ENCODE results near the gene KCNK7.

DNA sequence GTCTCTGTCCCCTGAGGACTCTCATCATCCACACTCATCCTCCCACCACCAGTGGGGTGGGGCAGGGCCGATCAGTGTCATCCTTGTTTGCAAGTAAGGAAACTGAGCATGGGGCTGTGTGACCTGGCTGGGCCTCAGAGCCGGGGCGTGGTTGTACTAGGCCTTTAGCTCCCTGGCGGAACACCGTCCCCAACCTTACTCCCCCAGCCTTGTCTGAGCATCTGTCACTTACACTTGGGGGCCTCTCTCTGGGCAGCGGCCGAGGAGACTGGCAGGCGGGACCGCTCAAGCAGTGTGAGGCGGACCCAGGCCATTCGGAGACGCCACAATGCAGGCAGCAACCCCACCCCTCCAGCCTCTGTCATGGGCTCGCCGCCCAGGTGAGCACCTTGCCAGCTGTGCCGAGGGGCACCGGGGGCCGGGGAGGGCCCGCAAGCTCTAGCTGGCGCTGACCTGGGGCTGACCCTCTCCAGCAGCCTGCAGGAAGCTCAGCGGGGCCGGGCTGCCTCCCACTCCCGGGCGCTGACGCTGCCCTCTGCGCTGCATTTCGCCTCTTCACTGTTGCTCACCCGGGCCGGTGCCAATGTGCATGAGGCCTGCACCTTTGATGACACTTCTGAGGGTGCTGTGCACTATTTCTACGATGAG is 23.8 kb upstream of the KCNK7 start:
- TF ChIP-seq ZNF565 (CRISPR knock-in tag; conservative IDR thresholded peaks at IDR 0.05; ENCODE audit: low read depth) (no peak), RARB (CRISPR knock-in tag; IDR thresholded peaks at IDR 0.05) (no peak)

All from SK-N-SH treated with all-trans-retinoic acid at 6 μM for 48 hours (cell line).